Gastrocnemius medialis (tissue), 4 donors: Measurements from ENCODE around the gene XG.
"Not testable (repeated sequence)": the region's sequence is repeated elsewhere in the genome, so short reads cannot be mapped to it uniquely, and the experiment has no call there.

Experiments used
- CTCF ChIP-seq, 5 experiments: fragments of 450-650 bp in 3 of 5; fragments of 200-600 bp in 2 of 5; sonication (generic) in 2 of 5; IDR thresholded peaks in 4 of 5; conservative IDR thresholded peaks in 1 of 5; 1 replicate in 4 of 5; 2 replicates in 1 of 5; pipeline ENCODE4 v1.5.1; 2016 to 2019; ENCODE audit warnings: antibody characterized with exemption in 5 of 5, mild to moderate bottlenecking in 3 of 5, moderate library complexity in 3 of 5
- POLR2A ChIP-seq, 2 donors: fragments of 450-650 bp; IDR thresholded peaks; one replicate each; pipeline ENCODE4 v1.6.1; 2017; ENCODE audit warnings: antibody characterized with exemption in 2 of 2, mild to moderate bottlenecking in 2 of 2, moderate library complexity in 2 of 2

- TF ChIP-seq CTCF (IDR thresholded peaks at IDR 0.05 in 4 of 5, conservative IDR thresholded peaks at IDR 0.05 in 1 of 5); POLR2A (IDR thresholded peaks at IDR 0.05): not testable (repeated sequence)
These were observed 52.4 kb downstream of the XG start for GRCh38 chrX:2804106-2804843.
